Prostate gland (tissue), 2 donors: ENCODE results near the gene CCDC73. TPM values are rescaled to one million over a fixed set of nuclear protein-coding genes. Genes with fewer than 3 reads are reported as not detected.

Experiments
- DNase-seq: peaks from one replicate; pipeline ENCODE4 v3.0.0-alpha.2; 2019; ENCODE audit warnings: low spot score
- H3K27ac ChIP-seq, 2 donors: fragments of 200-600 bp; sonication (generic); 2 replicates each; pipeline ENCODE4 v1.5.1; 2017 to 2019
- H3K27me3 ChIP-seq: fragments of 200-600 bp; sonication (generic); replicated peaks from 2 replicates; pipeline ENCODE4 v1.5.1; 2019; ENCODE audit not compliant: insufficient read depth
- H3K36me3 ChIP-seq, 2 donors: fragments of 200-600 bp; sonication (generic); 1 replicate in 1 of 2; 2 replicates in 1 of 2; pipeline versions ENCODE4 v1.5.1 to v1.8.1; 2017 to 2019
- H3K4me1 ChIP-seq: fragments of 200-600 bp; sonication (generic); replicated peaks from 2 replicates; pipeline ENCODE4 v1.5.1; 2019
- H3K4me3 ChIP-seq, 2 donors: fragments of 200-600 bp; sonication (generic); 2 replicates each; pipeline ENCODE4 v1.5.1; 2017 to 2019
- H3K9me3 ChIP-seq: fragments of 200-600 bp; sonication (generic); 2 replicates; pipeline ENCODE4 v1.5.1; 2017
- CTCF ChIP-seq, 4 experiments: fragments of 200-600 bp in 2 of 4; fragments of 450-650 bp in 2 of 4; sonication (generic) in 2 of 4; IDR thresholded peaks; 1 replicate in 3 of 4; 2 replicates in 1 of 4; pipeline ENCODE4 v1.5.1; 2016 to 2019; ENCODE audit warnings: antibody characterized with exemption in 4 of 4, mild to moderate bottlenecking in 2 of 4, moderate library complexity in 2 of 4
- POLR2A ChIP-seq: fragments of 450-650 bp; IDR thresholded peaks from one replicate; pipeline ENCODE4 v1.6.1; 2016; ENCODE audit warnings: antibody characterized with exemption, mild to moderate bottlenecking
- POLR2AphosphoS5 ChIP-seq: sonication (generic); formaldehyde crosslinking; IDR thresholded peaks from one replicate; pipeline ENCODE4 v1.6.1; 2017; ENCODE audit warnings: antibody characterized with exemption
- WGBS: methylation state at CpG from one replicate; pipeline ENCODE4 v1.1.5; 2018; 5-methylcytosine and 5-hydroxymethylcytosine counted together
- intact Hi-C: fragments of 100-400 bp; cut with DNase I; formaldehyde crosslinking; loops from one replicate; pipeline ENCODE4 v1.14.2; 2022
- total RNA-seq, 2 donors: library from RNA; depleted of rRNA; stranded (reverse); fragments of >200 nt; gene quantifications; one replicate each; pipeline ENCODE4 v1.1.0, GENCODE V29; 2016

CCDC73 gene
- total RNA-seq, 2 donors from 2014 or later, result 0.09 to 2.7 TPM

DNA sequence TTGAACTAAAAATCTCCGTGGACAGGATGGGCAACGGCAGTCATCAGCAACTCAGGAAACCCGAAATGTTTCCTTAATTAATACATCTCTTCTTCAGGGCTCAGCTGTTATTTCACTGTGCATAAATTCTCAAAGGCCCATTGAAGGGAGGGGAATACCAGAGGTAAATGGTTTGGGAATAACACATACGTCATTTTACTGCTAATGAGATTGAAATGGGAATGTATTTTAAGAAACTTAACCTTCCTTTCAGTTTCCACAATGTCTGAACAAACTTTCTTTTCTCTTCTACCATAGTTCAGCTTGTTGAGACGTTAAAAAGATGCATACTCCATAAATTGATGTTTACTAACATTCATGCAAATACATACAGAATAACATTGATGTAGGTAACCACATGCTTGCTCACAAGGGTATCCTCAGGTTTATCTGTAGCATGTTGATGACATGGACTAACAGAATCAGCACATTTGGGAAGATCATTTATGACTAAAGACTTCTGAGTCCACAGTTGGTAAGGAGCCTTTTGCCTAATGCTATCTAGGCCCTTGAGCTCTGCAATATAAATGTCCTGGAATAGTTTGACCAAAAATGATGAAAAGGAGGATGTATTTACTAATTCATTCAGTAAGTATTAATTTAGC lies 27.6 kb upstream of the CCDC73 start:
- intact Hi-C loops, result no loop called here
- TF ChIP-seq CTCF (IDR thresholded peaks at IDR 0.05) (no peak), POLR2A (no peak), POLR2AphosphoS5 (no peak)
- WGBS, result 52% methylated on average over 5 of the region's 5 CpGs
- Histone ChIP-seq H3K9me3 (no peaks in the 10 kb centered on the region), H3K4me1 (no peaks in the 10 kb centered on the region), H3K27me3 (no peaks in the 10 kb centered on the region), H3K4me3 (no peak overlapping the region), H3K27ac (no peak overlapping the region), H3K36me3 (no peaks in the 10 kb centered on the region)
- DNase-seq, result no peak

DNA sequence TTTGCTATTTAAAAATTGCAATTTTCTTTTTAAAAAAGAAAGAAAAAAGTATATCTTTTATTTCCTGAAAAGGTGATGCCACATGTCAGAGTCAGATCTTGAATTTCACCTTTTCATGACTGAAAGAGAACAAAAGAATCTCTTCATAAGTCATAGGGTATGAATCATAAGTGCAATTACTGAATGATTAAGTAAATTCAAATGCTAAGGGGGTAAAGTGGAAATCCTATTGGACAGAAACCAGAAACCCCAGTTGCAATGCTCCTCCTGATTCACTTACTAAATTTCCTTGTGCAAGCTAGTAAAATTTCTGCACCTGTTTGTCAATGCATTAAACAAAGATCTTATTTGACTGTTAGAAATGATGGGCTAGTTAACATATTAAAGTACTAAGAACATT lies 27.1 kb upstream of the CCDC73 start:
- Histone ChIP-seq H3K36me3 (no peaks in the 10 kb centered on the region), H3K4me1 (no peaks in the 10 kb centered on the region), H3K27ac (no peak overlapping the region), H3K4me3 (no peak overlapping the region), H3K27me3 (no peaks in the 10 kb centered on the region), H3K9me3 (no peaks in the 10 kb centered on the region)
- TF ChIP-seq CTCF (IDR thresholded peaks at IDR 0.05), result no peak
- TF ChIP-seq POLR2A, result no peak
- TF ChIP-seq POLR2AphosphoS5, result no peak
- DNase-seq, result no peak
- intact Hi-C loops, result no loop called here

- H3K4me3 ChIP-seq, result no peak overlapping the region
- intact Hi-C loops, result no loop called here
Observed at GRCh38 chr11:32820497-32820896, 26.0 kb upstream of the CCDC73 start.

DNA sequence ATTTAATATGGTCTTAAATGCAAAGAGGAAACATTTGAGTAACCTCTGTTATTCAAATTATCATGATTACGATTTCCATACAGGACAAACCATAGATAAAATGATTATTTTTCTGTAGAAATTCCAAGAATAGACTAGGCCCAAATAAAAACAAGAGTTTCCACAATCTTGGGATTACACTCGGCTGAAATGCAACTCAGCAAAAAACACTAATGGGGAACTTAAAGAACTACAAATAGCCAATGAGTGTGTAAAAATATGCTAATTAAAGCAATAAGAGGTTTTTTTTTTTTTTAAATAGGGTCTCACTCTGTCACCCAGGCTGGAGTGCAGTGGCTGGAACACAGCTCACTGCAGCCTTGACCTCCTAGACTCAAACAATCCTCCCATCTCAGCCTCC lies 24.7 kb upstream of the CCDC73 start:
- H3K9me3 ChIP-seq, result no peaks in the 10 kb centered on the region
- no peaks in the 10 kb centered on the region for H3K4me1 ChIP-seq
- H3K27ac ChIP-seq, result no peak overlapping the region
- no peak for DNase-seq
- no peaks in the 10 kb centered on the region for H3K36me3 ChIP-seq
- H3K4me3 ChIP-seq, result no peak overlapping the region
- TF ChIP-seq POLR2A, result no peak
- WGBS, result 86% methylated on average over 2 of the region's 2 CpGs
- H3K27me3 ChIP-seq, result no peaks in the 10 kb centered on the region
- intact Hi-C loops, result no loop called here

More at GRCh38 chr11:32820497-32820896, 26.0 kb upstream of the CCDC73 start:
- H3K36me3 ChIP-seq, result no peaks in the 10 kb centered on the region
- no peak for TF ChIP-seq CTCF (IDR thresholded peaks at IDR 0.05)
- TF ChIP-seq POLR2AphosphoS5, result no peak
- TF ChIP-seq POLR2A, result no peak
- DNase-seq, result no peak
- no peaks in the 10 kb centered on the region for H3K27me3 ChIP-seq
- H3K9me3 ChIP-seq, result no peaks in the 10 kb centered on the region
- no peaks in the 10 kb centered on the region for H3K4me1 ChIP-seq
- H3K27ac ChIP-seq, result no peak overlapping the region

DNA sequence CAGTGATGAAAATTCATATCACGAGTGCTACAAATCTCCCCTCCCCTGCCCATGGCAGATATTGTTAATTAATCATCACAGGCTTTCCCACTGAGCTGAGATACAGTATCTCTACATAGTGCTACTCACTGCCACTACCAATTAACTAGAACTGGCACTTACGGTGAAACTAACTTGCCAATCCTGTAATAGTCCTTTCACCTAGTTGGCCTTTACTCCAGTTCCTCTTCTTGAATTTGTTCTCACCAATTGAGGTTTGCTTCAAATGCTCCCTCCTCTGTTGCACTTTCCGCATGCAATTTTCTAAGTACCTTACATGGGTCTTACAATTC lies 23.4 kb upstream of the CCDC73 start:
- DNase-seq, result no peak
- TF ChIP-seq CTCF (IDR thresholded peaks at IDR 0.05) (no peak), POLR2A (no peak), POLR2AphosphoS5 (no peak)
- 92% methylated on average over 3 of the region's 3 CpGs for WGBS
- Histone ChIP-seq H3K4me1 (no peaks in the 10 kb centered on the region), H3K27ac (no peak overlapping the region), H3K4me3 (no peak overlapping the region), H3K27me3 (no peaks in the 10 kb centered on the region), H3K9me3 (no peaks in the 10 kb centered on the region), H3K36me3 (no peaks in the 10 kb centered on the region)
- intact Hi-C loops, result no loop called here
